Stimulated activated naive CD8-positive, alpha-beta T cell treated with anti-CD3 and anti-CD28 coated beads, Interleukin-15, Interleukin-2, amounts not matched to agents 100 ng/mL and 50 ng/mL, for 24 hours (primary cell): ENCODE data around the gene RNF135.
A peak's percentile ranks its signal among the peaks of the same experiment; 100 is the strongest.
"Not testable (repeated sequence)": the region's sequence is repeated elsewhere in the genome, so short reads cannot be mapped to it uniquely, and the experiment has no call there.

ENCODE experiments used
- H3K27ac Mint-ChIP-seq: one replicate; pipeline ENCODE4 v1.8.0; 2021; ENCODE audit warnings: mild to moderate bottlenecking, mixed read lengths
- H3K27me3 Mint-ChIP-seq: one replicate; pipeline ENCODE4 v1.8.0; 2021; ENCODE audit warnings: mixed read lengths
- H3K36me3 Mint-ChIP-seq: one replicate; pipeline ENCODE4 v1.8.0; 2021; ENCODE audit warnings: low read depth, mixed read lengths
- H3K4me1 Mint-ChIP-seq: one replicate; pipeline ENCODE4 v1.8.0; 2021; ENCODE audit warnings: low read depth, mixed read lengths
- H3K4me3 Mint-ChIP-seq: one replicate; pipeline ENCODE4 v1.8.0; 2021; ENCODE audit warnings: mild to moderate bottlenecking, mixed read lengths
- H3K9me3 Mint-ChIP-seq: one replicate; pipeline ENCODE4 v1.8.0; 2021; ENCODE audit warnings: mixed read lengths

RNF135 gene

GRCh38 chr17:31004160-31004559 is 33.3 kb downstream of the RNF135 start:
- H3K4me1 Mint-ChIP-seq = peaks cover 11% of the 10 kb centered on the region
- peaks cover 7% of the 10 kb centered on the region for H3K36me3 Mint-ChIP-seq
- H3K9me3 Mint-ChIP-seq = no peaks in the 10 kb centered on the region
- no peak overlapping the region for H3K4me3 Mint-ChIP-seq
- H3K27me3 Mint-ChIP-seq = peaks cover 10% of the 10 kb centered on the region
- H3K27ac Mint-ChIP-seq = peak overlapping the region; percentile 66

GRCh38 chr17:31007695-31008373 is 37.0 kb downstream of the RNF135 start:
- Mint-ChIP-seq H3K27ac (peak overlapping the region; percentile 57), H3K9me3 (no peaks in the 10 kb centered on the region), H3K4me1 (peaks cover 15% of the 10 kb centered on the region), H3K4me3 (peak overlapping the region; percentile 83), H3K36me3 (no peaks in the 10 kb centered on the region), H3K27me3 (peaks cover 12% of the 10 kb centered on the region)

- Mint-ChIP-seq H3K9me3 (no peaks in the 10 kb centered on the region), H3K36me3 (no peaks in the 10 kb centered on the region)
Measured at GRCh38 chr17:31008374-31009041, 37.7 kb downstream of the RNF135 start.

GRCh38 chr17:31009042-31009702 is 38.3 kb downstream of the RNF135 start:
- peak overlapping the region; percentile 71 for H3K27ac Mint-ChIP-seq
- peak overlapping the region; percentile 83 for H3K4me3 Mint-ChIP-seq
- H3K4me1 Mint-ChIP-seq = peaks cover 15% of the 10 kb centered on the region
- not testable (repeated sequence) for H3K36me3 Mint-ChIP-seq, H3K9me3 Mint-ChIP-seq
- H3K27me3 Mint-ChIP-seq = peaks cover 12% of the 10 kb centered on the region

More at GRCh38 chr17:31008374-31009041, 37.7 kb downstream of the RNF135 start:
- Mint-ChIP-seq H3K4me1 (peaks cover 15% of the 10 kb centered on the region), H3K27ac (peak overlapping the region; percentile 71), H3K27me3 (peaks cover 12% of the 10 kb centered on the region), H3K4me3 (peak overlapping the region; percentile 83)

GRCh38 chr17:31010014-31010413 is 39.2 kb downstream of the RNF135 start:
- H3K9me3 Mint-ChIP-seq, H3K36me3 Mint-ChIP-seq, H3K27ac Mint-ChIP-seq: not testable (repeated sequence)
- H3K27me3 Mint-ChIP-seq = peaks cover 12% of the 10 kb centered on the region
- H3K4me1 Mint-ChIP-seq = peaks cover 16% of the 10 kb centered on the region
- H3K4me3 Mint-ChIP-seq = peak overlapping the region; percentile 8

GRCh38 chr17:31013844-31014243 is 43.0 kb downstream of the RNF135 start:
- Mint-ChIP-seq H3K9me3 (no peaks in the 10 kb centered on the region), H3K27me3 (peaks cover 4% of the 10 kb centered on the region), H3K27ac (no peak overlapping the region), H3K4me3 (no peak overlapping the region), H3K36me3 (no peaks in the 10 kb centered on the region), H3K4me1 (peaks cover 10% of the 10 kb centered on the region)

GRCh38 chr17:31015639-31016038 is 44.8 kb downstream of the RNF135 start:
- H3K27me3 Mint-ChIP-seq = no peaks in the 10 kb centered on the region
- no peak overlapping the region for H3K4me3 Mint-ChIP-seq
- no peaks in the 10 kb centered on the region for H3K9me3 Mint-ChIP-seq
- no peaks in the 10 kb centered on the region for H3K36me3 Mint-ChIP-seq
- H3K4me1 Mint-ChIP-seq = peaks cover 3% of the 10 kb centered on the region
- H3K27ac Mint-ChIP-seq = no peak overlapping the region

- Mint-ChIP-seq H3K27ac (no peak overlapping the region), H3K4me3 (no peak overlapping the region), H3K36me3 (no peaks in the 10 kb centered on the region), H3K9me3 (no peaks in the 10 kb centered on the region), H3K4me1 (peaks cover 3% of the 10 kb centered on the region), H3K27me3 (no peaks in the 10 kb centered on the region)
Measured at GRCh38 chr17:31019004-31019403, 48.2 kb downstream of the RNF135 start.

- H3K4me1 Mint-ChIP-seq, H3K36me3 Mint-ChIP-seq, H3K9me3 Mint-ChIP-seq, H3K4me3 Mint-ChIP-seq, H3K27ac Mint-ChIP-seq, H3K27me3 Mint-ChIP-seq: not testable (repeated sequence)
Measured at GRCh38 chr17:31023171-31023570, 52.3 kb downstream of the RNF135 start.

GRCh38 chr17:31031841-31032240 is 61.0 kb downstream of the RNF135 start:
- Mint-ChIP-seq H3K4me3 (no peak overlapping the region), H3K36me3 (peaks cover 4% of the 10 kb centered on the region), H3K4me1 (no peaks in the 10 kb centered on the region), H3K27ac (no peak overlapping the region), H3K27me3 (no peaks in the 10 kb centered on the region), H3K9me3 (no peaks in the 10 kb centered on the region)

GRCh38 chr17:31035611-31036010 is 64.8 kb downstream of the RNF135 start:
- not testable (repeated sequence) for H3K9me3 Mint-ChIP-seq, H3K27me3 Mint-ChIP-seq, H3K36me3 Mint-ChIP-seq, H3K4me1 Mint-ChIP-seq, H3K4me3 Mint-ChIP-seq, H3K27ac Mint-ChIP-seq

GRCh38 chr17:31040837-31041236 is 70.0 kb downstream of the RNF135 start:
- not testable (repeated sequence) for H3K27me3 Mint-ChIP-seq, H3K9me3 Mint-ChIP-seq, H3K36me3 Mint-ChIP-seq, H3K27ac Mint-ChIP-seq, H3K4me1 Mint-ChIP-seq, H3K4me3 Mint-ChIP-seq

GRCh38 chr17:31042378-31042777 is 71.5 kb downstream of the RNF135 start:
- not testable (repeated sequence) for H3K9me3 Mint-ChIP-seq, H3K4me1 Mint-ChIP-seq, H3K4me3 Mint-ChIP-seq, H3K36me3 Mint-ChIP-seq, H3K27ac Mint-ChIP-seq, H3K27me3 Mint-ChIP-seq

GRCh38 chr17:31046856-31047425 is 76.1 kb downstream of the RNF135 start:
- H3K36me3 Mint-ChIP-seq, H3K4me1 Mint-ChIP-seq, H3K27me3 Mint-ChIP-seq, H3K27ac Mint-ChIP-seq, H3K4me3 Mint-ChIP-seq, H3K9me3 Mint-ChIP-seq: not testable (repeated sequence)

- no peaks in the 10 kb centered on the region for H3K9me3 Mint-ChIP-seq
- H3K4me1 Mint-ChIP-seq = peaks cover 11% of the 10 kb centered on the region
- H3K27me3 Mint-ChIP-seq = no peaks in the 10 kb centered on the region
- no peaks in the 10 kb centered on the region for H3K36me3 Mint-ChIP-seq
- H3K27ac Mint-ChIP-seq = no peak overlapping the region
- H3K4me3 Mint-ChIP-seq = no peak overlapping the region
Measured at GRCh38 chr17:31048142-31048541, 77.3 kb downstream of the RNF135 start.
